Stomach (tissue), 4 donors: ENCODE results near the gene GEMIN4.

ENCODE experiments used
- CTCF ChIP-seq, 7 experiments: fragments of 450-650 bp in 4 of 7; fragments of 200-600 bp in 3 of 7; sonication (generic) in 3 of 7; IDR thresholded peaks; one replicate each; pipeline ENCODE4 v1.5.1; 2016 to 2019; ENCODE audit warnings: antibody characterized with exemption in 7 of 7, control low read depth in 2 of 7, mild to moderate bottlenecking in 1 of 7
- EP300 ChIP-seq: sonication (generic); formaldehyde crosslinking; IDR thresholded peaks from one replicate; pipeline ENCODE4 v1.6.1; 2017; ENCODE audit warnings: antibody characterized with exemption
- POLR2A ChIP-seq, 4 donors: fragments of 450-650 bp; IDR thresholded peaks; one replicate each; pipeline ENCODE4 v1.6.1; 2016; ENCODE audit warnings: antibody characterized with exemption in 4 of 4, control low read depth in 2 of 4, mild to moderate bottlenecking in 1 of 4, moderate library complexity in 1 of 4
- POLR2AphosphoS5 ChIP-seq, 3 donors: sonication (generic); formaldehyde crosslinking; IDR thresholded peaks; one replicate each; pipeline ENCODE4 v1.6.1; 2016; ENCODE audit warnings: antibody characterized with exemption in 3 of 3

DNA sequence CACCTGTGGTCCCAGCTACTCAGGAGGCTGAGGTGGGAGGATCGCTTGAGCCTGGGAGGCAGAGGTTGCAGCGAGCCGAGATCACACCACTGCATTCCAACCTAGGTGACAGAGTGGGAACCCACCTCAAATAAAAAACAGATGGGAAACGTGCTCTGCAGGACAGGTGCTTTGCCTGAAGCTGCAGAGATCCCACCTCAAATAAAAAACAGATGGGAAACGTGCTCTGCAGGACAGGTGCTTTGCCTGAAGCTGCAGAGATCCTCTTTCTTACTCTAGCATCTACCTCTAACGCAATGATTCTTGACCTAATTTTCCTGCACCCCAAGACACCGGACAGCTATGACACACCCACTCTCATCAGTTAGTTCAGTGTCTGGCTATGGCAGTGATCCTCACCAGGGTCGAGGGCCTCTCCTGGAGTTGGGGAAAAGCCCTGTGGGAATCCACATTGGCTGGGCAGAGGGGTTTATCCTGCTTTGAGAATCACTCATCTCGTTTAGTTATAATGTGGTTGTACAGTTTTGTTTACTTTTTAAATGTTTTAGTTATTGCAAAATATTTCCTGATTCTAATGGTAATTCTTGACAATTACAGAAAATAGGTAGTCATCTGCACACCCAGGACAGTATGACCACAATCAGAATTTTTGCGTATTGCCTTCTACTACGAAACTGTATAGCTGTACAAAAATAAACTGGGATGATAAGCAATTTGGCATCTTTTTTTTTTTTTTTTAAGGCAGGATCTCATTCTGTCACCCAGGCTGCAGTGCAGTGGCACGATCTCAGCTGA, 48.8 kb downstream of the GEMIN4 start:
- TF ChIP-seq CTCF (IDR thresholded peaks at IDR 0.05) (no peak), POLR2A (IDR thresholded peaks at IDR 0.05) (no peak), POLR2AphosphoS5 (IDR thresholded peaks at IDR 0.05) (no peak), EP300 (no peak)
